ENCODE measurements around the gene YTHDF1.

DNA sequence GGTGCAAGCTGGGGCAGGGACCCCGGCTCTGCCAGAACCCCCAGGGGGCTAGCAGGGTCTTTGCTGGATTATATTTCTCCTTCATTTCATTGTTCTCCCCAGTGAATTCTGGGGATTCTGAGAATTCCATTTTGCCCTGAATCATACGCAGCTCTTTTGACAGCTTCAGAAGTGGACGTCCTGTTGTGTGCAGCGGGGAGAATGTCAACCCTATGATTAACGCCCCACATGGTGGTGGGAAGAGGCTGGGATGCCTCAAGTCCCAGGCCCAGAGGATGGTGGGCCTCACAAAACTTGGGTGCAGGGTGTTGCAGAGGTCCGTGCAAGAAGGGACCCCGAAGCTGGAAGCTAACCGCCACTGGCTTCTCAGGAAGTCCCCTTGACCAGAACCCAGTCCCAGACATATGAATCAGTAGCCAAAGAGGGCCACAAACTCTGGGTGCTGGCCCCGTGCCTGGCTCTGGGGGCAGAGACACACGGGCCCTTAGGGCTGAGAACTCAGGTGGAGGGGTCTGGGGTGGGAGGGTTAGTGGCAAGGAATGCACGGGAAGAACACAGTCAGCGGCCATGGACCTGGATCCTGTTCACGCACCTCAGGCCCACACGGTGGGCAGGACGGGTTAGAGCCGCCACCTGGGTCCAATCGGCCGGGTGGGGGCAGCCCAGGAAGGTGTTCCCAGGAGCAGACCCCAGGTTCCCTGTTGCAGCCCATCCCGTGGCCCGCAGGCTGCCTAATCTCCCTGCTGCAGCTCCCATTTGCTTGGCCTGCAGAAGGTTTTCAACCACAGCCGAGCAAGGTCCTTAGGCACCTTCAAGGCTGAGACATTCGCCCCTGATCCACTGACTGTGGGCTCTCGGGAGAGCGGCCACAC is 51.2 kb downstream of the YTHDF1 start:
- TF ChIP-seq, protein P1, sequence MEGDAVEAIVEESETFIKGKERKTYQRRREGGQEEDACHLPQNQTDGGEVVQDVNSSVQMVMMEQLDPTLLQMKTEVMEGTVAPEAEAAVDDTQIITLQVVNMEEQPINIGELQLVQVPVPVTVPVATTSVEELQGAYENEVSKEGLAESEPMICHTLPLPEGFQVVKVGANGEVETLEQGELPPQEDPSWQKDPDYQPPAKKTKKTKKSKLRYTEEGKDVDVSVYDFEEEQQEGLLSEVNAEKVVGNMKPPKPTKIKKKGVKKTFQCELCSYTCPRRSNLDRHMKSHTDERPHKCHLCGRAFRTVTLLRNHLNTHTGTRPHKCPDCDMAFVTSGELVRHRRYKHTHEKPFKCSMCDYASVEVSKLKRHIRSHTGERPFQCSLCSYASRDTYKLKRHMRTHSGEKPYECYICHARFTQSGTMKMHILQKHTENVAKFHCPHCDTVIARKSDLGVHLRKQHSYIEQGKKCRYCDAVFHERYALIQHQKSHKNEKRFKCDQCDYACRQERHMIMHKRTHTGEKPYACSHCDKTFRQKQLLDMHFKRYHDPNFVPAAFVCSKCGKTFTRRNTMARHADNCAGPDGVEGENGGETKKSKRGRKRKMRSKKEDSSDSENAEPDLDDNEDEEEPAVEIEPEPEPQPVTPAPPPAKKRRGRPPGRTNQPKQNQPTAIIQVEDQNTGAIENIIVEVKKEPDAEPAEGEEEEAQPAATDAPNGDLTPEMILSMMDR (IDR thresholded peaks at IDR 0.05) = no peak
- TF ChIP-seq POLR2A (IDR thresholded peaks at IDR 0.05) = no peak

All from esophagus squamous epithelium (tissue), 4 donors.